NCI-H1092 treated with DMSO at 0.1 percent for 48 hours (cell line): ENCODE measurements around the gene C6orf132.

ENCODE experiments used
- DNase-seq: peaks from one replicate; lab custom pipeline; 2025; lab: John Stamatoyannopoulos, UW

C6orf132 gene

GRCh38 chr6:42073287-42073686, 69.1 kb downstream of the C6orf132 start:
- no peak for DNase-seq

DNA sequence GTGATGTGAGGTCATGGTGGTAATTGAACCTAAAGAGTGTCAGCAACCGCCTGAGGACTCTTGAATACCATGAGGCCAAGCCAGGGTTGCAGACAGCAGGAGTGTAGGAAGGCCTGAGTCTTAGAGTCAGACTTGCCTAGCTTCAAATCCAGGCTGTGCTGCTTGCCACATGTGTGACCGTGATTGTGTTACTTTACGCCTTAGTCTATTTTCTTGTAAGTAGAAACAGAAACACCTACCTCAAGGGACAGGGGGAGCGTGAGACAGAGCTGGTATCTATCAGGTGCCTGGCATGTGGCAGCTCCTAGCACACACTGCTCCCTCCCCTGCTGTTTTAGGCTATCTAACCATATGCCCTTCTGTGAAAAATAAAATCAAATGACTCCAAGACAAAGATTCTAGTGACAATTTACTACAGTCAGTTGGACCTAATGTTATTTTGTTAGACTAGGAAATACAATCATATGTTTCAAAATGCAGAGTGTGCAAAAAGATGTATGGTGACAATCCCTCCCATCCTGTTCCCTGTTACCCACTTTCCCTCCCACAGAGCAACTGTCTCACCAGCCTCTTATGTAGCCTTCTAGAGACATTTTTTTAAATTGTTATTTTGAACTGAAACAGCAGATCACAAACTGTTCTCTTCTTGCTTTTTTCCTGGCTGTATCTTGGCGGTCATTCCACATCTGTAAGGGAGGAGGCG, 70.4 kb downstream of the C6orf132 start:
- DNase-seq: no peak

DNA sequence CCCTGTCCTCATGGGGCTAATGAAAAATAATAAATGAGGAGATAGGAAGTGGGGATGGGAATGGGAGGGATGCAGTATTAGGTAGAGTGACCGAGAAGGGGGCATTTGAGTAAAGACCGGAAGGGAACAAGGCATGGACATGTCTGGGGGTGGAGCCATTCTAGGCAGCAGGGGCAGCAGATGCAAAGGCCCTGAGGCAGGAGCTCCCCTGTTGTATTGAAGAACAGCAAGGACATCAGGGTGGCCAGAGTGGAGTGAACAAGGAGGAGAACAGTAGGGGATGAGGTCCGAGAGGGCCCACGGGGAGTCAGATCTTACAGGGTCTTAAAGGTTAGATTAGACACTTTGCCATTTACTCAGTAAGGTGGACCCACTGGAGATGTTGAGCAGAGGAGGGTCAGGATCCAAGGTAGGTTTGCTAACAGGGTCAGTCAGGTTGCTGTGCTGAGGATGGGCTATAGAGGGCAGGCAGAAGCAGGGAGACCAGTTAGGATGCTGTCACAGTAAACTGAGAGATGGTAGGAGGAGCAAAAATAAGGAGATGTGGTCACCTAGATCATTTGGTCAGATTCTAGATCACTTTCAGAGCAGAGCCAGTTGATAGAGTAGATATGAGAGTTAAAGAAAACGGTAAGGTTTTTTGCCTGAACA, 73.4 kb downstream of the C6orf132 start:
- no peak for DNase-seq

DNA sequence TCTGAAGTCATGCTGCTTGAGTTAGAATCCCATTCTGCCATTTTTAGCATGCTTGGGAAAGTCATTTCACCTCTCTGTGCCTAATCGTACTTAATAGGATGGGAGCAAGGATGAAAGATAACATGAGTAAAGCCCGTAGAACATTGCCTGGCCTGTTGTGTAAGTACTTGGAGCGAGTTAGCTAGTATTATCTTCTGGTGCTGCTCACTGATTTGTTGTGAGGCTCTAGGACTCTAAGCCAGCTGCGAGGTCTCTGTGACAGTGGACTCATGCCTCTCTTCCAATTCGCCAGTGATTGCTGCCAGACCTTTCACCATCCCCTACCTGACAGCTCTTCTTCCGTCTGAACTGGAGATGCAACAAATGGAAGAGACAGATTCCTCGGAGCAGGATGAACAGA, 74.2 kb downstream of the C6orf132 start:
- no peak for DNase-seq

- no peak for DNase-seq
Measured at GRCh38 chr6:42066156-42066675, 76.2 kb downstream of the C6orf132 start.

- no peak for DNase-seq
Measured at GRCh38 chr6:42059743-42060142, 82.7 kb downstream of the C6orf132 start.

DNA sequence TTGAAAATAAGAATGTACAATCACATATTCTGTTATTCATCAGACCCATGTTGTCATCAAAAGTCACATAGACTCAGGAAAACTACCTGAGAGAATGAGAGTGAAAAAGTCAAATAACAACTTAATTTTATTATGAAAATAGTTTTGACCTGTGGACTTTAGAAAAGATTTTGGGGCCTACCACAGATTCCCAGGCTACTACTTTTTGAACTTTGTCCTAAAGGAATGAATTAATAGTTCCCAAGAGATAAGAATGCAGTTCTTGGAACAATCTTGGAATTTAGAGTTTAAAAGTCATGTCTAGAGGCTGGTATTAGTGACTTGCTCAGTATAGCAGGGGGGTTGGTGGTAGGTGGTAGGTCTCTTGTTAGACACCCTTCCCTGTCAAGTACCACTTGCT, 88.8 kb downstream of the C6orf132 start:
- no peak for DNase-seq

- no peak for DNase-seq
Measured at GRCh38 chr6:42051268-42051653, 91.2 kb downstream of the C6orf132 start.
